ENCODE results near the gene DOCK7.

DNA sequence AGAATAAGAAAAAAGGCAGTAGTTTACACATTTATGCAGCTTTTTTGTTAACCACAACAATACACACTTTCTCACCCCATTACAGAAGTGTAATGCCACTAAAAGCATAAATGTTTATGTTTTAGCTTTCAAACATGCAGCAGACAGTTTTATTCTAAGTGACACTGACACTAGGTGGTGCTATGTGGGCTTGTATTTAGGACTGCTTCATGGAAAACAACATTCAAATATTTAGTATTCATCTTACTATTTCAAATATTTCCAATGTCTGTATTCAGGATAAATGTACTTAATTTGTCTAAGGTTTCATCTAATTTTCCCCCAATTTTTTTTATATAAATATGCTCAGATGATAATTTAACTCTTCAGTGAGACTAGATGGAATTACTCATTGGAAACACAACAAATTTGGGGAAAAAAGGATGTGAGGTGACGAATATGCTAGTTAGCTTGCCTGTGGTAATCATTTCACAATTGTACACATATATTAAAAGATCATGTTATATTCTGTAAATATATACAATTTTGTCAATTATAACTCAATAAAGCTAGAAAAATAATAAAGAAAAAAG lies 179.9 kb downstream of the DOCK7 start:
- TF ChIP-seq EZH2phosphoT487 (IDR thresholded peaks at IDR 0.05; ENCODE audit: insufficient read depth, low read depth), result no peak
- no peak for TF ChIP-seq EZH2 (IDR thresholded peaks at IDR 0.05; ENCODE audit: insufficient read depth, poor library complexity, severe bottlenecking)

Data from GM23248 (cell line).